Measurements from ENCODE around the gene STIM1. TPM values are rescaled to one million over a fixed set of nuclear protein-coding genes. Genes with fewer than 3 reads are reported as not detected.

Gene STIM1
- total RNA-seq, 1 donor from 2014 or later: 9.6 TPM

GRCh38 chr11:3954448-3955298, 99.2 kb downstream of the STIM1 start:
- H3K9me3 Mint-ChIP-seq (ENCODE audit: unreplicated experiment): no peaks in the 10 kb centered on the region
- TF ChIP-seq, protein P1, sequence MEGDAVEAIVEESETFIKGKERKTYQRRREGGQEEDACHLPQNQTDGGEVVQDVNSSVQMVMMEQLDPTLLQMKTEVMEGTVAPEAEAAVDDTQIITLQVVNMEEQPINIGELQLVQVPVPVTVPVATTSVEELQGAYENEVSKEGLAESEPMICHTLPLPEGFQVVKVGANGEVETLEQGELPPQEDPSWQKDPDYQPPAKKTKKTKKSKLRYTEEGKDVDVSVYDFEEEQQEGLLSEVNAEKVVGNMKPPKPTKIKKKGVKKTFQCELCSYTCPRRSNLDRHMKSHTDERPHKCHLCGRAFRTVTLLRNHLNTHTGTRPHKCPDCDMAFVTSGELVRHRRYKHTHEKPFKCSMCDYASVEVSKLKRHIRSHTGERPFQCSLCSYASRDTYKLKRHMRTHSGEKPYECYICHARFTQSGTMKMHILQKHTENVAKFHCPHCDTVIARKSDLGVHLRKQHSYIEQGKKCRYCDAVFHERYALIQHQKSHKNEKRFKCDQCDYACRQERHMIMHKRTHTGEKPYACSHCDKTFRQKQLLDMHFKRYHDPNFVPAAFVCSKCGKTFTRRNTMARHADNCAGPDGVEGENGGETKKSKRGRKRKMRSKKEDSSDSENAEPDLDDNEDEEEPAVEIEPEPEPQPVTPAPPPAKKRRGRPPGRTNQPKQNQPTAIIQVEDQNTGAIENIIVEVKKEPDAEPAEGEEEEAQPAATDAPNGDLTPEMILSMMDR (IDR thresholded peaks at IDR 0.05; ENCODE audit: partially characterized antibody, unreplicated experiment): no peak
- no peaks in the 10 kb centered on the region for H3K4me1 Mint-ChIP-seq (ENCODE audit: low read depth, unreplicated experiment)
- no peaks in the 10 kb centered on the region for H3K36me3 Mint-ChIP-seq (ENCODE audit: unreplicated experiment)
- no peak overlapping the region for H3K4me3 Mint-ChIP-seq (ENCODE audit: unreplicated experiment)
- H3K27me3 Mint-ChIP-seq (ENCODE audit: unreplicated experiment): no peaks in the 10 kb centered on the region
- H3K27ac Mint-ChIP-seq (ENCODE audit: unreplicated experiment): no peak overlapping the region
- DNase-seq: no peak

- no peak for DNase-seq
- no peak overlapping the region for H3K27ac Mint-ChIP-seq (ENCODE audit: unreplicated experiment)
- TF ChIP-seq, protein P1 (IDR thresholded peaks at IDR 0.05; ENCODE audit: partially characterized antibody, unreplicated experiment): no peak
- no peaks in the 10 kb centered on the region for H3K27me3 Mint-ChIP-seq (ENCODE audit: unreplicated experiment)
- H3K9me3 Mint-ChIP-seq (ENCODE audit: unreplicated experiment): no peaks in the 10 kb centered on the region
- H3K4me3 Mint-ChIP-seq (ENCODE audit: unreplicated experiment): no peak overlapping the region
- no peaks in the 10 kb centered on the region for H3K36me3 Mint-ChIP-seq (ENCODE audit: unreplicated experiment)
- H3K4me1 Mint-ChIP-seq (ENCODE audit: low read depth, unreplicated experiment): no peaks in the 10 kb centered on the region
These were observed 99.8 kb downstream of the STIM1 start for GRCh38 chr11:3955299-3955665.

GRCh38 chr11:3956038-3956437, 100.6 kb downstream of the STIM1 start:
- TF ChIP-seq, protein P1 (IDR thresholded peaks at IDR 0.05; ENCODE audit: partially characterized antibody, unreplicated experiment): no peak
- no peak overlapping the region for H3K4me3 Mint-ChIP-seq (ENCODE audit: unreplicated experiment)
- H3K27me3 Mint-ChIP-seq (ENCODE audit: unreplicated experiment): peaks cover under 1% of the 10 kb centered on the region
- no peak overlapping the region for H3K27ac Mint-ChIP-seq (ENCODE audit: unreplicated experiment)
- no peaks in the 10 kb centered on the region for H3K9me3 Mint-ChIP-seq (ENCODE audit: unreplicated experiment)
- DNase-seq: no peak
- H3K36me3 Mint-ChIP-seq (ENCODE audit: unreplicated experiment): no peaks in the 10 kb centered on the region
- no peaks in the 10 kb centered on the region for H3K4me1 Mint-ChIP-seq (ENCODE audit: low read depth, unreplicated experiment)

- peaks cover 2% of the 10 kb centered on the region for H3K27me3 Mint-ChIP-seq (ENCODE audit: unreplicated experiment)
- H3K36me3 Mint-ChIP-seq (ENCODE audit: unreplicated experiment): no peaks in the 10 kb centered on the region
These were observed 101.3 kb downstream of the STIM1 start for GRCh38 chr11:3956748-3957147.

DNA sequence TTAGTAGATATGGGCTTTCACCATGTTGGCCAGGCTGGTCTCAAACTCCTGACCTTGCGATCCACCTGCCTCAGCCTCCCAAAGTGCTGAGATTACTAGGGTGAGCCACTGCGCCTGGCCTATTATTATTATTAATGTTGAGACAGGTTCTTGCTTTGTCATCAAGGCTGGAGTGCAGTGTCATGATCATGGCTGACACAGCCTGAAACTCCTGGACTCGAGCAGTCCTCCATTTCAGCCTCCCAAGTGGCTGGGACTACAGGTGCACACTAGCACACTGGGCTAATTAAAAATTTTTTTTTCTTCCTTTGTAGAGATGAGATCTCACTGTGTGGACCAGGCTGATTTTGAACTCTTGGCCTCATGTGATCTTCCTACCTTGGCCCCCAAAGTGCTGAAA, 102.0 kb downstream of the STIM1 start:
- no peaks in the 10 kb centered on the region for H3K4me1 Mint-ChIP-seq (ENCODE audit: low read depth, unreplicated experiment)
- DNase-seq: no peak
- H3K9me3 Mint-ChIP-seq (ENCODE audit: unreplicated experiment): no peaks in the 10 kb centered on the region
- TF ChIP-seq, protein P1 (IDR thresholded peaks at IDR 0.05; ENCODE audit: partially characterized antibody, unreplicated experiment): no peak
- H3K27ac Mint-ChIP-seq (ENCODE audit: unreplicated experiment): no peak overlapping the region
- no peak overlapping the region for H3K4me3 Mint-ChIP-seq (ENCODE audit: unreplicated experiment)
- peaks cover 2% of the 10 kb centered on the region for H3K27me3 Mint-ChIP-seq (ENCODE audit: unreplicated experiment)
- no peaks in the 10 kb centered on the region for H3K36me3 Mint-ChIP-seq (ENCODE audit: unreplicated experiment)

More at GRCh38 chr11:3956748-3957147, 101.3 kb downstream of the STIM1 start:
- TF ChIP-seq, protein P1 (IDR thresholded peaks at IDR 0.05; ENCODE audit: partially characterized antibody, unreplicated experiment): no peak
- Mint-ChIP-seq H3K4me1 (ENCODE audit: low read depth, unreplicated experiment) (no peaks in the 10 kb centered on the region), H3K4me3 (ENCODE audit: unreplicated experiment) (no peak overlapping the region), H3K9me3 (ENCODE audit: unreplicated experiment) (no peaks in the 10 kb centered on the region), H3K27ac (ENCODE audit: unreplicated experiment) (no peak overlapping the region)
- DNase-seq: no peak
